GM12801 (cell line): ENCODE measurements around the gene HBZ.

Experiments
- CTCF ChIP-seq: IDR thresholded peaks from one replicate; pipeline ENCODE4 v1.5.1; 2011; ENCODE audit warnings: control low read depth; ENCODE audit not compliant: insufficient read length; ENCODE audit errors: extremely low read depth

HBZ gene

GRCh38 chr16:155031-155398 lies 2.6 kb downstream of the HBZ start:
- no peak for TF ChIP-seq CTCF

- no peak for TF ChIP-seq CTCF
Measured at GRCh38 chr16:159136-159849, 6.8 kb downstream of the HBZ start.

- no peak for TF ChIP-seq CTCF
Measured at GRCh38 chr16:160691-161190, 8.3 kb downstream of the HBZ start.

GRCh38 chr16:162271-162991 lies 10.0 kb downstream of the HBZ start:
- no peak for TF ChIP-seq CTCF

- TF ChIP-seq CTCF: no peak
Measured at GRCh38 chr16:164827-165538, 12.5 kb downstream of the HBZ start.

- TF ChIP-seq CTCF: no peak
Measured at GRCh38 chr16:165539-166374, 13.3 kb downstream of the HBZ start, which contains the start of gene HBM. Gene HBM (plus strand): TSS chr16:165978. CDS start chr16:165998, 20 bp downstream.
